HL-60/S4 treated with phorbol 12-myristate 13-acetate at 8.2 ng/mL for 4 days and 3 days (cell line): ENCODE data around the gene CASZ1.

Experiments used
- in situ Hi-C: fragments of 300-500 bp; cut with MboI; formaldehyde crosslinking; loops from 2 replicates; pipeline ENCODE4 v1.15.0; 2022; ENCODE audit warnings: low sequenced_read_pairs

Gene CASZ1

GRCh38 chr1:10776190-10776905 lies 20.1 kb downstream of the CASZ1 start:
- in situ Hi-C loops = no loop called here

DNA sequence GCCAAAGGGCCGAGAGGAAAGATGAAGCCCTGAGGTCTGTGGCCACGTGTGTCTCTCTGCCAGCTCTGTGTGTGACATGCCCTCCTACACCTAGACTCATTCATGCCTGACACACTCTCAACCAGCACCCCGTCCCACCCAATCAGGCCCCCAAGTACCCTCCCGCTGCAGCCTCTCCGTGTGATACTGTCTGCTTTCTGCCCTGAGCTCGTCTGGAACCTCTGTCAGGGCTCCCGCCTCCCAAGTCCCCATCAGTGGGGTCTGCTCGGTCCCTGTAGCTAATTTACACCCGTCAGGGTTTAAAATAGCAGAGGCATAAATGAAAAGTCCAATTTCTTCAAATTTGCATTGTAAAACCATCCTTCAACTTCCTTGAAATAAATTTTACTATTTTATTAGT lies 20.7 kb downstream of the CASZ1 start:
- in situ Hi-C loops = no loop called here

DNA sequence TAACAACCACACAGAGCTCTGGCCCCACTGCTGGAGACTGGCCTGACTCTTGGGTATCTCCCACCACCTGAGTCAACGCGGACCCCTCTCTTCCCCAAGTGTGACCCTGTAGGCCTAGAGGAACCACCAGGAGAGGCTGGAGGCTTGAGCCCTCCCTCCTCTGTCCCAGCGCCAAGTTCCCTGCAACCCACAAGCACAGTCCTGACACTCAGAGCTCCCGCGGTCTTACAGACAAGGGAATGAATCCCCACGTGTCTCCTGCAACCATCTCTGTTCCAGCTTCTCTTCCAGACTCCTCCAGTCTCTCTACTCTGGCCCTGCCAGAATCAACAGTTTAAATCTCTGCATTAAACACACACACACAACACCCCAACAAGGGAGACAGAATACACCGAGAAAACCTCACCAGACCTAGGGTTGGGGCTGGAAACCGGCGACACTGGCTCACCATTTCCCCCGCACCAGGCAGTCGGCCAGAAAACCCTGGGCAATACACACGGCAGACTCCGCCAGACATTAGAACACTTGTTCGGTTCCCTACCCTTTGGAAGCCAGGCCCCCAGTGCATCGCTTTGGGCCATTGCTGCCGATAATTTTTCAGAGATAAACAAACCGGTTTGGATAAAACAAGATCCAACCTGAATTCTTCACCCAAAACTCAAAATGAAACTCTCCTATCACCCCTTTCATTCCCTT lies 21.7 kb downstream of the CASZ1 start:
- in situ Hi-C loops = no loop called here

DNA sequence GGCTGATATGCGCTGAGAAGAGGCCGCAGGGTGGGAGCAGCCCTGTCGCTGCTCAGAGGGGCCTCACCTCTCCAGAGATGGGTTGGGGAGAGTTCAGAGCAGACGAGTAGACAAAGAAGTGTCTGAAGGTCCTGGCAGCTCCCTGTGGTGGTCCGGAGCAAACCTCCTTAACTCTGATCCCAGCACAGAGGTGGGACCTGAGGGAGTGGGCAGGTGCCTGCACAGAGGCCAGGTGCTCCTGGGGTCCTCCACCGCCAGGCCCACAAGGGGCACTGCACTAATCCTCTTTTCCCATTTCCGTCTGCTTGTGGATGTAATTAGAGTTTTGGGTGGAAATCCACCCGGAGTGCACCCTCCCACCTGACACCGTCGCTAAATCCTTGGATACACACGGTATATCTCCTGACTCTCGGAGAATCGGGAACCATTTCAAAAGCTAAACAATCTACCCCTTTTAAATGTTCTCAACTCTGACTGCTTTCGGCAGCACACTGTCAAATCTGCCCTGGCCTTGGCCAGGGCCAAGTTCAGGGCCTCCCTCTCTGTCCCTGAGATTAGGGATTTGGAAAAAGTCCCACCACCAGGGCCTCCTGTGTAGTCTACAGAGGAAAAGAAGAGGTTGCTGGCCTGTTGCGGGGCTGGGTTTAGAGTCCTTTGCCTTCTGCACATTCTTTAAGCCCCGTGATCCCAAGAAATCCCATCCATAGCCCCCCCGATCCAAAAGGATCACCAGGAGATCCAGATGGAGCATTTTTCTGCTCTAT lies 22.4 kb downstream of the CASZ1 start:
- in situ Hi-C loops = no loop called here

DNA sequence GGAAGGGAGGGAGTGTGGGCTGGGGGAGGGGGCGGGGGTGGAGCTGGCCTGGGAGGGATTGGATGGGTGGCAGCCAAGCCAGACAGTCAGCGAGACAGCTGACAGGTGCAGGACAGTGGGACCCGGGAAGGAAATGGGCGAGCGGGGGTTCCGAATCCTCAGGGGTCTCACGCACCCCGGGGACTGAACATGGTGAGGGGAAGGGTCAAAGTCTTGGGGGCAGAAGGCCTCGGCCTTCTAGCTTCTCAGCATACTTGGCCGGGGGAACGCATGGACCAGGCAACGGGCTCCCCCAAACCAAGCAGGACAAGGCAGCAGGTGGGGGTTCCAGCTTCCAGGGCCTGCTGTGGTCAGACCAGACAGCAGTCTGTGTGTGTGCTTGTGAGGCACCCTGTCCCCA lies 23.1 kb downstream of the CASZ1 start:
- in situ Hi-C loops = no loop called here

- in situ Hi-C loops = no loop called here
Observed at GRCh38 chr1:10772711-10773110, 23.7 kb downstream of the CASZ1 start.

- in situ Hi-C loops = no loop called here
Observed at GRCh38 chr1:10771789-10772188, 24.7 kb downstream of the CASZ1 start.

DNA sequence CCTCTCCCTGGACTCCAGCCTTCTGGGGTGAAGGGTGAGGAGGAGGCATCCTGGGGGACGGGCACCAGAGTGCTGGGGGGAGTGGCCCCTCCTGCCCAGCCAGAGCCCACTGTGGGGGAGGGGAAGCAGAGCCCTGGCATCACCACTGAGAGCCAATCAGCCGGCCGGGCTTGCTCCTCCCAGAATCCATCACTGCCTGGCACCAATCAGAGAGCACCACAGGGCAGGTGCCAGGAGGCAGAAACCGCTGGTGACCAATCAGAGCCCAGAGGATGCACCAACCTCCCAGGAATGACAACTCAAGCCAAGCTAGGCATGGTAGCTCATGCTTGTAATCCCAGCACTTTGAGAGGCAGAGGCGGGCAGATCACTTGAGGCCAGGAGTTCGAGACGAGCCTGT lies 27.9 kb downstream of the CASZ1 start:
- in situ Hi-C loops = no loop called here

GRCh38 chr1:10767282-10767681 lies 29.2 kb downstream of the CASZ1 start:
- in situ Hi-C loops = no loop called here

GRCh38 chr1:10765734-10766478 lies 30.5 kb downstream of the CASZ1 start:
- in situ Hi-C loops = no loop called here

DNA sequence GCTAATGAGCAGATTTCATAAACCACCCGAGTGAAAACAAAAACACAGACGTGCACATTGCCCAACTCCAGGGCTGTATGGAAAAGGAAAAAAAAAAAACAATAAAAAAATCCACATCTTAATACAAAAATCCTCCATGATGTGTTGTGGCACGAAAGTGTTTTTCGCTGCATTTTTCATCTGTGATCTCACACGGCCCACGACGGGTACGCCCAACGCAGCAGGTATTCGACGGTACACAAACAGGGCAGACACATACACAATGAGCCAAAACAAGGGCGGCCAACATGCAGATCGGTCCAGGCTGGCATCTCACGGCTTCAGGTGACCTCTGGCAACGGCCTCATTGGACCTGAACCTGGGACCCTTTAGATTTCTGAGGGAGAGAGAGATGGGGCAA lies 31.1 kb downstream of the CASZ1 start:
- in situ Hi-C loops = no loop called here

DNA sequence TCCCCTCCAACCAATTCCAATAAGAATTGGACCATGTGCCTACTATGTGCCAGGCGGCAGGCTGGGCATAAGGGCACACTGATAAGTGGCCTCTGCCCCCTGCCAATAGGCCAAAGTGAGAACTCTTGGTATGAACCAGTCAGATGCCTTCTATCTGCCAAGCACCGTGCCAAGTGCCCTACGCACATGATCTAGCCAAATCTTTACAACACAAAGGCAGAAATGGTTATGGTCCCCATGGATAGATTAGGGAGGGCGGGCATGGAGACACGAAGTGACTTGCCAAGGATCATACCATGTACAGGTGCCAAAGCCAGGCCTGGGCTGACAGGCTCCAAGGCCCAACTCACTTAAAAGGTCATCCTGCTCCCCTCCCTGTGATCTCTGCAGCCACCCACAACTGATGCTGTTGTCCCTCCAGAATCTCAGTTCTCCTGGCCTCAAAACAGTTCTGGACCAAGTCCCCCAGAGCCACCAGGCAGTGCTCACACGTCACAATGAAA lies 32.1 kb downstream of the CASZ1 start:
- in situ Hi-C loops = no loop called here

GRCh38 chr1:10762875-10763274 lies 33.6 kb downstream of the CASZ1 start:
- in situ Hi-C loops = no loop called here

DNA sequence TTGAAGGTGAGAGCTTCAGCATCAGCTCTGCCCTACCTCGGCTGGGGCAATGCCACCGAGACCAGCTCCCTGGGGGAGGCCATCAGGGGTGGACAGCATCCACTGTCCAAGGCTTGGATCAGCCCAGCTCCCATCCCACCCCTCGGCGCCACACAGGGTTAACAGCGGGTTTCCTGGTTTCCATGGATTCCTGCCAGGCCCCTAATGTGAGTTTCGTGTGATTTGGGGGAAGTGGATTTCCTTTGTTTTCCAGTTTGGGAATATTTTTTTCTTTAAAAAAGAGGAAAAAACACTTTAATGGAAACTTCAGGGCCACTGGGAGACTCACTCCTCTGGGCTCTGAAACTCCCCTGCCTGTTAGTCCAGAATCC lies 34.3 kb downstream of the CASZ1 start:
- in situ Hi-C loops = no loop called here

- in situ Hi-C loops = no loop called here
Observed at GRCh38 chr1:10761503-10762152, 34.8 kb downstream of the CASZ1 start.

DNA sequence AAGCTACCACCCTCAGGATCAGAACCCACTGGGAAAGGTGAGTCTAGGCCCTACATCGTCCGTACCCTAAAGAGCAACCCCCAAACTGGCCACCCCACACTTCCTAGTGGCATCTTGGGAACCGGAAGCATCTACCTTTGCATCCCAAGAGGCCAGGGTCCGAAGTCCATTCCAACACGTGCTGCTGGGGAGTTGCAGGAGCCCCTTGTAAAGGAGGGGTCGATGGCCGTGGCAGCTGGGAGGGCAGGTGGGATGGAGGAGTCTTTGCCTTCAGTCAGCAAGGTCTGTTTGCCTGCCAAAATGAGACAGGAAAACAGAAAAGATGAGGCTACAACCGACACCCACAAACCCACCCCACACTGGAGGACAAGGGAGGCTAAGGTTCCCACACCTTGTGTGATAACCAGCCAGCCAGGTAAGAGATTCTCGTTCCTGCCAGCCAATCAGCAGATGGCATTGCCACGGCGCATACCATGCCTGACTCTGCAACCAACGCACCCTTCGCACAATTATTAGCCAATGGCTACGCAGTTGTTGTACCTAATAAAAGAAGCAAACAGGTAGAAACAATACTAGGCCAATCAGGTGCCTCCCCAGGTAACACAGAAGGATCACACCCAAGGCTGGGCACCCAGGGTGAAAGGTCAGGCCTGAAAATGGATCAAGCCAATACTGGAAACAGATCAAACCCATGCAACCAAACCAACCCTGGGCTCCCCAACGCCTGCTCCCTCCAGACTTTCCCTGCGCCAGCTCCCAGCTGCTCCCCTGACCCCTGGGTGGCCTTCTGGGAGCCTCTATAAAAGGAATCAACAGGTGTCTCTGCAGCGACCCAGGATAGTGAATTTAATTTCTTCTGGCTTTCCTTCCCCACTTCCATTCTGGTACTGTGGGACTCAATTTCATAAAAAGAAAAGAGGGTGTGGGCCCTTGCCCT lies 35.6 kb downstream of the CASZ1 start:
- in situ Hi-C loops = no loop called here

- in situ Hi-C loops = no loop called here
Observed at GRCh38 chr1:10759413-10760200, 36.8 kb downstream of the CASZ1 start.

GRCh38 chr1:10756842-10757241 lies 39.6 kb downstream of the CASZ1 start:
- in situ Hi-C loops = no loop called here
